RWPE1 (cell line): ENCODE data around the gene SHC1.

Experiments used
- CTCF ChIA-PET: fragments of 350-600 bp; sonication (Branson Sonifier 250); formaldehyde crosslinking; extraction: SDS; loops from one replicate; lab custom pipeline; 2021; lab: Yijun Ruan, JAX
- POLR2A ChIA-PET: fragments of 400-600 bp; formaldehyde crosslinking; extraction: SDS; loops from one replicate; lab custom pipeline; 2020; ENCODE audit warnings: antibody characterized with exemption; ENCODE audit not compliant: low non-redundant PET; lab: Yijun Ruan, JAX
- DNase-seq: peaks from one replicate; pipeline ENCODE4 v3.0.0; 2012; ENCODE audit warnings: low spot score
- H3K27ac ChIP-seq: fragments of 450-650 bp; 2 replicates; pipeline ENCODE4 v1.5.1; 2017
- TF ChIP-seq, protein P1 (sequence below): fragments of 450-650 bp; conservative IDR thresholded peaks from 2 replicates; pipeline ENCODE4 v1.5.1; 2017; ENCODE audit warnings: low read depth, mild to moderate bottlenecking

The SHC1 gene

DNA sequence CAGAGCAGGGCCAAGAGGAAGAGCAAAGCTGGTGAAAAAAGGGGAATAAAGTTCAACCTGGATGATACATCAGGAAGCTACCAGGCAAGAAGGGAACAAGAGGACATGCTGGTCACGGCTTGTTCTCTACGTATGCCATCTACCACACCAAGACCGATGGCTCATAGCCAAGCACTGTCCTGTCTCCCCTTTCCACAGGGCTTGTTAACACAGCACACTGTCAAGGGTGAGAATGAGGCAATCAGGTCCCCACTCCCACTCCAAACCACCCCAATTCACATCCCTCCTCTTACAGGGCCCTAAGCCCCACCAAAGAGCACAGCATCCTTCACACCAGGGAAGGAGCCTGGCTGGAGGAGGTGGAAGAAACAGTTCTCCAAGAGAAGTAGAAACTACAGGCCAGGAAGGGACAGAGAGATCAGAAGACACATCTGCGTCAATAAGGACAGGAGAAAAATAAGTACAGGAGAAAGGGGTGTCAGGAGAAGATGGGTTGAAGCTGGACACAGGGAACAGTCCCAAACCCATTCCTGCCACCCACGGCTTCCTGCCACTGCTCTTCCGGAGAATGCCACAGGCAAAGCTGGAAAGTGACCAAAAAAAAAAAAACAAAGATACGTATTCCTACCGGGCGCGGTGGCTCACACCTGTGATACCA, 923 bp upstream of the SHC1 start:
- CTCF ChIA-PET = interaction anchor here (1.0 to 1.1 kb wide), 2 partner anchors 82 to 90 kb away, joined by 3 read pairs; no protein-coding TSS in a partner anchor
- no peak for DNase-seq
- TF ChIP-seq, protein P1, sequence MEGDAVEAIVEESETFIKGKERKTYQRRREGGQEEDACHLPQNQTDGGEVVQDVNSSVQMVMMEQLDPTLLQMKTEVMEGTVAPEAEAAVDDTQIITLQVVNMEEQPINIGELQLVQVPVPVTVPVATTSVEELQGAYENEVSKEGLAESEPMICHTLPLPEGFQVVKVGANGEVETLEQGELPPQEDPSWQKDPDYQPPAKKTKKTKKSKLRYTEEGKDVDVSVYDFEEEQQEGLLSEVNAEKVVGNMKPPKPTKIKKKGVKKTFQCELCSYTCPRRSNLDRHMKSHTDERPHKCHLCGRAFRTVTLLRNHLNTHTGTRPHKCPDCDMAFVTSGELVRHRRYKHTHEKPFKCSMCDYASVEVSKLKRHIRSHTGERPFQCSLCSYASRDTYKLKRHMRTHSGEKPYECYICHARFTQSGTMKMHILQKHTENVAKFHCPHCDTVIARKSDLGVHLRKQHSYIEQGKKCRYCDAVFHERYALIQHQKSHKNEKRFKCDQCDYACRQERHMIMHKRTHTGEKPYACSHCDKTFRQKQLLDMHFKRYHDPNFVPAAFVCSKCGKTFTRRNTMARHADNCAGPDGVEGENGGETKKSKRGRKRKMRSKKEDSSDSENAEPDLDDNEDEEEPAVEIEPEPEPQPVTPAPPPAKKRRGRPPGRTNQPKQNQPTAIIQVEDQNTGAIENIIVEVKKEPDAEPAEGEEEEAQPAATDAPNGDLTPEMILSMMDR = no peak
- POLR2A ChIA-PET = interaction anchor here (0.7 to 3.9 kb wide), 5 partner anchors 10 to 30 kb away, joined by 3 to 24 read pairs (median 4); partner anchors contain the start of genes FLAD1, PBXIP1 and PYGO2
- peak overlapping the region; percentile 100 for H3K27ac ChIP-seq

DNA sequence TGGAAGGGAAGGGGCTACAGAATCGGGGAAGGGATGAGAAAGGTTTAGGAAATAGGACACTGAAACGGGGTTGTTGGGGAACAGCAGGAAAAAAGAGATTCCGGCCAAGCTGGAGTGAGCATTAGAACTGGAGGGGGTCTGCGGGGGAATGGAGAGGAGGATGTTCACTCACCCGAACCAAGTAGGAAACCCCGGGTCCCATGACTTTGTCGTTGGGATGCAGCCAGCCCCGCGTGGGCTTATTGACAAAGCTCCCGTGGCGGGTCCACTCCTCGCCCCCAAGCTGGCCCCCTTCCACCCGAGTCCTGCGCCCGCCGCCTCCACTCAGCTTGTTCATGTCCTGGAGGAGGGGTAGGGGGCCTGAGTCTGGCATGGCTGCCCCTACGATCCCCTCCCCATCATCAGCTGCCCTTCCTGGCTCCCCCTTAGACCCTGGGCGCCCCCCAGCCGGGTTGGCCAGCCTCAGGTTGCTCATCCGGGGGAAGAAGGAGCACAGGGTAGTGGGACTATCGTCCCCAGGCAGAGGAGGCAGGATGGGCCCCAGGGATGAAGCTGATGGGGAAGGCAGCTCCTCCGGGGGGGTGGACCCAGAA, 591 bp downstream of the SHC1 start:
- ChIA-PET POLR2A (interaction anchor here (0.6 to 3.9 kb wide), 3 partner anchors 9 to 16 kb away, joined by 3 to 24 read pairs (median 5); partner anchors contain the start of genes FLAD1 and PYGO2), CTCF (interaction anchor here (0.5 to 1.9 kb wide), 6 partner anchors 16 to 158 kb away, joined by 3 to 11 read pairs (median 4); no protein-coding TSS in a partner anchor)
- TF ChIP-seq, protein P1 = no peak
- no peak for DNase-seq
- H3K27ac ChIP-seq = peak overlapping the region; percentile 100

DNA sequence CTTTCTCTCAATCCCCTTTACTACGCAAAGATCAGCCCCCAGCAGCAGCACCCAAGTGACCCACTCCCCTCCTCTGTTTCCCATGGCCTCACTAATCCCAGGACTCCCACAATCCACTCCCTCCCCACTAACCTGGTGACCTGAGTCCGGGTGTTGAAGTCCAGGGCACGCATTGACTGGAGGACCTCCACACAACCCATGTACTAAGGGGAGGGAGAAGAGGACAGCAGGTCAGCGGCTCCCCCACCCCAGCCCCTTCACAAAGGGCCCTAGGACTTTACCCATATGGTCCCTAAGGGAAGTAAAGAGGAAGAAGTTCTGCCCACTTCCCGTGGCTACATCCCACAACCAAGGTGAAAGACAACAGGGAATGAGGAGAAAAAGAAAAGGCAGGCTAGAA, 1.3 kb downstream of the SHC1 start:
- H3K27ac ChIP-seq = peak overlapping the region; percentile 100
- ChIA-PET POLR2A (interaction anchor here (0.6 to 3.9 kb wide), 2 partner anchors 8 to 13 kb away, joined by 3 to 24 read pairs; partner anchors contain the start of gene PYGO2), CTCF (interaction anchor here (0.6 to 1.9 kb wide), 2 partner anchors 49 to 159 kb away, joined by 3 to 11 read pairs; no protein-coding TSS in a partner anchor)
- TF ChIP-seq, protein P1 = no peak
- DNase-seq = no peak

DNA sequence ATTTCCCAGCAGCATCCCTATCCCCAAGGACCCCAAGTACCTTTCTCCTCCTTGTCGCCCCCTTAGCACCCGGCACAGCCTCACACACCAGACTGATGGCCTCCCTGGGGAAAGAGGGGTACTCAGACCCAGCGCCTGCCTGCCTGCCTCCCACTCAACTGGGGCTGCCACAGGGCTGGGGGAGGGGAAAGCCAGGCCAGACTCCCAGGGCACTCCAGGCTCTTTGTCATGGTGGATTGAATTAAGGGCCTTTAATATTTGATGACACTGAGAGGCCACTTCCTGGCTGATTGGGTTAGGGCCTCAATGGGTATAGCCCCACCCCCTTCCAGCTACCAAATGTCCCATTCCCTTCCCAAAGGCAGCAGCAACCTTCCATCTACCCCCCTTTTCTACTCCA, 1.8 kb downstream of the SHC1 start:
- CTCF ChIA-PET = interaction anchor here (1.9 kb wide), 1 partner anchor 49 kb away, joined by 11 read pairs; no protein-coding TSS in a partner anchor
- DNase-seq = no peak
- TF ChIP-seq, protein P1 = no peak
- H3K27ac ChIP-seq = peak overlapping the region; percentile 100
- POLR2A ChIA-PET = interaction anchor here (0.6 kb wide), 1 partner anchor 13 kb away, joined by 3 read pairs; no protein-coding TSS in a partner anchor

DNA sequence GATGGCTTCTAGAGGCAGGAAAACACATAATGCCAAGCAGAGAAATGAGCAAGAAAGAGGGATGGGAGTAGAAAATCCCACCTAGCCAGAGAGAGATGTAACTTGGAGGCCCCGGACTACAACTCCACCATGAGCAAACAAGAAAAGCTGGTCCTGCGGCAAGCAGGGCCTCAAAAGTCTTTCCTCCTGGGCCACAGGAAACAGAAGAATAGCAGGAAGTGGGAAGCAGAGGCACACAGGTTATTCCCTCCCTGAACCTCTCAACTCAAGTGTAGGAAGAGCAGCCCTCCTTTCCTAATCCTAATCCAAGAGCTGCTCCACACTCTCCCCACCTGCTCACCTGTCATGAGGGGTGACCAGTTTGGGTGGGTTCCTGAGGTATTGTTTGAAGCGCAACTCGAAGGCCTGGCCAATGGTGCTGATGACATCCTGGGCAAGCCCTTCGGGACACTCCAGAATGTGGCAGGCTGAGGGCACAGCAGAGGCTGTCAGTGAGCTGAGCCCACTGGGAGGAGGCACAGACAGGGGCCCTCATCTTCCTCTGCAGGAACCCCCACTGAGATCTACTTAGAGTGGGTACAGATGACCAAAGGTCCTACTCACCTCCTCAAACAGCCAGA, 3.1 kb downstream of the SHC1 start:
- ChIA-PET CTCF (no interaction called here), POLR2A (no interaction called here)
- H3K27ac ChIP-seq = peak overlapping the region; percentile 100
- no peak for DNase-seq
- TF ChIP-seq, protein P1 = no peak

DNA sequence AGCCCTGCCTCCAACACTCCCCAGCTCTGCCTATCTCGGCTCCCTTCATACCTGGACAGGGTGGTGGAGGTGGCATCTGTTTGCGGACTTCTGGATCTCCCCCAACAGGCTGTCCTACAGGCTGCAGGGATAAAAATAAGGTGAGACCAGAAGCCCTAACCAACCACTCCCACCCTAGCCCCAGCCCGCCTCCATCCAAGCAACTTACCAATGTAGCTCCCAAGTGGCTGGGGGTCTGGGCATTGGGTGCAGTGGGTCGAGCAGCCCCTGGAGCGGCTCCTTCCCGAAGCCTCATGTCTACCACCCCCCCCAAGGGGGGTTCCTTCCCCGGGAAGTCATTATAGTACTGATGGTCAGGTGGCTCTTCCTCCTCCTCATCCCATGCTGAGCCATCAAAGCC, 4.4 kb downstream of the SHC1 start:
- H3K27ac ChIP-seq = peak overlapping the region; percentile 100
- TF ChIP-seq, protein P1 = no peak
- ChIA-PET POLR2A (no interaction called here), CTCF (no interaction called here)
- DNase-seq = no peak
